Karpas-422 (cell line): ENCODE results near the gene BID. TPM values are rescaled to one million over a fixed set of nuclear protein-coding genes. Genes with fewer than 3 reads are reported as not detected.

Source experiments
- DNase-seq: peaks from one replicate; pipeline ENCODE4 v3.0.0-alpha.2; 2015
- H2AFZ ChIP-seq: fragments of 200-600 bp; sonication (generic); 2 replicates; pipeline ENCODE4 v1.6.1; 2014; ENCODE audit warnings: antibody characterized with exemption, low read length, mixed read lengths
- H3K27ac ChIP-seq: fragments of 200-600 bp; sonication (generic); 2 replicates; pipeline ENCODE4 v1.5.1; 2014; ENCODE audit warnings: mild to moderate bottlenecking, low read length, moderate library complexity
- H3K27me3 ChIP-seq: fragments of 200-600 bp; sonication (generic); 2 replicates; pipeline ENCODE4 v1.6.1; 2014; ENCODE audit warnings: low read length, mixed read lengths
- H3K36me3 ChIP-seq: fragments of 200-600 bp; sonication (generic); 2 replicates; pipeline ENCODE4 v1.6.1; 2014; ENCODE audit warnings: low read length, mixed read lengths; ENCODE audit not compliant: insufficient read depth
- H3K4me1 ChIP-seq: fragments of 200-600 bp; sonication (generic); 2 replicates; pipeline ENCODE4 v1.6.1; 2014; ENCODE audit warnings: mild to moderate bottlenecking, low read length, mixed read lengths
- H3K4me2 ChIP-seq: fragments of 200-600 bp; sonication (generic); 2 replicates; pipeline ENCODE4 v1.6.1; 2014; ENCODE audit warnings: low read length, low read depth, mild to moderate bottlenecking; ENCODE audit not compliant: poor library complexity, severe bottlenecking
- H3K4me3 ChIP-seq: fragments of 200-600 bp; sonication (generic); 2 replicates; pipeline ENCODE4 v1.5.1; 2014; ENCODE audit warnings: mild to moderate bottlenecking, antibody characterized with exemption, low read length, mixed read lengths
- H3K79me2 ChIP-seq: fragments of 200-600 bp; sonication (generic); 2 replicates; pipeline ENCODE4 v1.6.1; 2014; ENCODE audit warnings: mild to moderate bottlenecking, low read length, mixed read lengths
- H3K9ac ChIP-seq: fragments of 200-600 bp; sonication (generic); 2 replicates; pipeline ENCODE4 v1.6.0; 2014; ENCODE audit warnings: low read length
- H3K9me2 ChIP-seq: fragments of 200-600 bp; sonication (generic), shearing (Covaris generic); replicated peaks from 2 replicates; pipeline ENCODE4 v1.6.0; 2014; ENCODE audit warnings: mild to moderate bottlenecking, low read length, moderate library complexity; ENCODE audit not compliant: insufficient read depth
- H3K9me3 ChIP-seq: fragments of 300-700, 200-600 bp; sonication (generic); 2 replicates; pipeline ENCODE4 v1.6.1; 2014; ENCODE audit warnings: low read length, mixed read lengths
- H4K20me1 ChIP-seq: fragments of 200-600 bp; sonication (generic); 2 replicates; pipeline ENCODE4 v1.6.1; 2014; ENCODE audit warnings: mild to moderate bottlenecking, antibody characterized with exemption, low read length, low read depth; ENCODE audit not compliant: insufficient read depth
- total RNA-seq: library from RNA; depleted of rRNA; stranded (reverse); fragments of >200 nt; shearing (Covaris generic); gene quantifications from 2 replicates; pipeline ENCODE4 v1.2.3, GENCODE V29; 2014; ENCODE audit warnings: low replicate concordance

BID gene
- total RNA-seq, 1 experiment from 2014 or later, result 51.7 TPM

GRCh38 chr22:17738386-17739128 is 35.7 kb downstream of the BID start:
- H3K9ac ChIP-seq, result no peak overlapping the region
- peaks cover 18% of the 10 kb centered on the region for H3K79me2 ChIP-seq
- no peaks in the 10 kb centered on the region for H3K9me2 ChIP-seq
- H3K4me3 ChIP-seq, result no peak overlapping the region
- H3K4me2 ChIP-seq, result no peak overlapping the region
- no peaks in the 10 kb centered on the region for H3K9me3 ChIP-seq
- H3K27me3 ChIP-seq, result no peaks in the 10 kb centered on the region
- DNase-seq, result no peak
- H2AFZ ChIP-seq, result no peak overlapping the region
- H3K4me1 ChIP-seq, result no peaks in the 10 kb centered on the region
- H3K36me3 ChIP-seq, result peaks cover 10% of the 10 kb centered on the region; the same call in 1 of the 2 replicates
- no peak overlapping the region for H3K27ac ChIP-seq
- peaks cover 5% of the 10 kb centered on the region; the same call in 1 of the 2 replicates for H4K20me1 ChIP-seq

- no peak overlapping the region for H3K4me2 ChIP-seq
- no peak overlapping the region for H3K4me3 ChIP-seq
- no peaks in the 10 kb centered on the region for H3K9me2 ChIP-seq
- no peak overlapping the region for H3K9ac ChIP-seq
- H3K79me2 ChIP-seq, result no peaks in the 10 kb centered on the region
- H3K9me3 ChIP-seq, result no peaks in the 10 kb centered on the region
- H3K27ac ChIP-seq, result no peak overlapping the region
- no peaks in the 10 kb centered on the region for H4K20me1 ChIP-seq
- H3K4me1 ChIP-seq, result no peaks in the 10 kb centered on the region
- H3K36me3 ChIP-seq, result peaks cover 10% of the 10 kb centered on the region; the same call in 1 of the 2 replicates
- no peaks in the 10 kb centered on the region for H3K27me3 ChIP-seq
- DNase-seq, result no peak
- H2AFZ ChIP-seq, result no peak overlapping the region
Observed at GRCh38 chr22:17734187-17734586, 40.1 kb downstream of the BID start.

- Histone ChIP-seq H3K4me3 (no peak overlapping the region), H3K27ac (no peak overlapping the region), H3K9ac (no peak overlapping the region), H3K4me2 (no peak overlapping the region), H3K79me2 (no peaks in the 10 kb centered on the region), H4K20me1 (no peaks in the 10 kb centered on the region), H3K4me1 (no peaks in the 10 kb centered on the region), H3K27me3 (no peaks in the 10 kb centered on the region), H2AFZ (no peak overlapping the region), H3K9me3 (no peaks in the 10 kb centered on the region), H3K9me2 (no peaks in the 10 kb centered on the region), H3K36me3 (peaks cover 10% of the 10 kb centered on the region; the same call in 1 of the 2 replicates)
- no peak for DNase-seq
Observed at GRCh38 chr22:17733466-17733865, 40.8 kb downstream of the BID start.

GRCh38 chr22:17732251-17732854 is 41.9 kb downstream of the BID start:
- no peak overlapping the region for H2AFZ ChIP-seq
- no peaks in the 10 kb centered on the region for H3K9me2 ChIP-seq
- H3K4me2 ChIP-seq, result no peak overlapping the region
- no peaks in the 10 kb centered on the region for H3K4me1 ChIP-seq
- H3K27me3 ChIP-seq, result no peaks in the 10 kb centered on the region
- H3K79me2 ChIP-seq, result no peaks in the 10 kb centered on the region
- no peak overlapping the region for H3K4me3 ChIP-seq
- peaks cover 13% of the 10 kb centered on the region; the same call in 1 of the 2 replicates for H3K36me3 ChIP-seq
- no peak overlapping the region for H3K27ac ChIP-seq
- no peaks in the 10 kb centered on the region for H4K20me1 ChIP-seq
- H3K9ac ChIP-seq, result no peak overlapping the region
- no peaks in the 10 kb centered on the region for H3K9me3 ChIP-seq
- DNase-seq, result no peak

- no peak for DNase-seq
- Histone ChIP-seq H3K4me1 (no peaks in the 10 kb centered on the region), H3K4me3 (no peak overlapping the region), H3K9ac (no peak overlapping the region), H3K36me3 (peaks cover 8% of the 10 kb centered on the region; the same call in 1 of the 2 replicates), H3K27me3 (no peaks in the 10 kb centered on the region), H3K27ac (no peak overlapping the region), H3K4me2 (no peak overlapping the region), H4K20me1 (no peaks in the 10 kb centered on the region), H3K9me2 (no peaks in the 10 kb centered on the region), H3K79me2 (no peaks in the 10 kb centered on the region), H3K9me3 (no peaks in the 10 kb centered on the region), H2AFZ (no peak overlapping the region)
Observed at GRCh38 chr22:17729561-17729960, 44.7 kb downstream of the BID start.

- H3K4me1 ChIP-seq, result no peaks in the 10 kb centered on the region
- no peaks in the 10 kb centered on the region for H3K27me3 ChIP-seq
- H3K36me3 ChIP-seq, result peaks cover 2% of the 10 kb centered on the region; the same call in 1 of the 2 replicates
- H3K9me2 ChIP-seq, result no peaks in the 10 kb centered on the region
- DNase-seq, result no peak
- no peaks in the 10 kb centered on the region for H3K79me2 ChIP-seq
- H3K9me3 ChIP-seq, result no peaks in the 10 kb centered on the region
- no peak overlapping the region for H3K4me2 ChIP-seq
- no peak overlapping the region for H3K9ac ChIP-seq
- H2AFZ ChIP-seq, result no peak overlapping the region
- H4K20me1 ChIP-seq, result no peaks in the 10 kb centered on the region
- H3K4me3 ChIP-seq, result no peak overlapping the region
- H3K27ac ChIP-seq, result no peak overlapping the region
Observed at GRCh38 chr22:17728786-17729185, 45.5 kb downstream of the BID start.

- 0 out of 2 replicates have a peak, but pooled peaks cover 5% of the 10 kb centered on the region for H3K79me2 ChIP-seq
- no peak overlapping the region for H3K9ac ChIP-seq
- no peaks in the 10 kb centered on the region for H4K20me1 ChIP-seq
- no peaks in the 10 kb centered on the region for H3K27me3 ChIP-seq
- no peak for DNase-seq
- peaks cover 2% of the 10 kb centered on the region; the same call in 1 of the 2 replicates for H3K36me3 ChIP-seq
- H2AFZ ChIP-seq, result no peak overlapping the region
- no peak overlapping the region for H3K4me2 ChIP-seq
- H3K27ac ChIP-seq, result no peak overlapping the region
- H3K4me1 ChIP-seq, result no peaks in the 10 kb centered on the region
- no peaks in the 10 kb centered on the region for H3K9me3 ChIP-seq
- no peak overlapping the region for H3K4me3 ChIP-seq
- no peaks in the 10 kb centered on the region for H3K9me2 ChIP-seq
Observed at GRCh38 chr22:17726928-17727897, 47.1 kb downstream of the BID start.
